Fibroblast of mammary gland (primary cell): Measurements from ENCODE around the gene TBX20.
"Not testable (repeated sequence)": the region's sequence is repeated elsewhere in the genome, so short reads cannot be mapped to it uniquely, and the experiment has no call there.

Source experiments
- DNase-seq: peaks from one replicate; pipeline ENCODE4 v3.0.0-alpha.2; 2010; ENCODE audit warnings: low read depth
- H3K4me3 ChIP-seq: 2 replicates; pipeline ENCODE4 v1.5.1; 2011; ENCODE audit warnings: low read depth, mild to moderate bottlenecking, low read length, moderate library complexity; ENCODE audit not compliant: control insufficient read depth
- CTCF ChIP-seq: conservative IDR thresholded peaks from 2 replicates; pipeline ENCODE4 v1.5.1; 2011; ENCODE audit warnings: low read depth, low read length, inconsistent platforms; ENCODE audit not compliant: control insufficient read depth, insufficient read depth

The TBX20 gene

DNA sequence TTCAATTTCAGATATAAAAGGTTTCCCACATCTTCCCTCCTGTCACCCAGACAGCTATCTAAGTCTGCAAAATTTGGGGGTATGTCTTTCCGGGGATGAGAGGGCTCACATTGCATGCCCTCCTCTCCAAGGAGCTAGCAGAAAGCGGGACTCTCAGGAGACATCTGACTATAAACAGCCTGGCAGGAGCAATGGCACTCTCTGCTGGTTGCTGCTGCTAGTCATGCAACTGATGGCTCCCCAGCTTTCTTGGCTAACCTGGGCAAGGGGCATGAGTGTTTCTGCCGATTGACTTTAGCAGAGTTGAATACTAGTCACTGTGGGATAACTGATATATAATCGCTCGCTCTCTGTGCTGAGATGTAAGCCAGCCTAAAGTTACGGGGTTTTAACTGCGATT lies 12.0 kb downstream of the TBX20 start:
- no peak for TF ChIP-seq CTCF
- no peak for DNase-seq
- H3K4me3 ChIP-seq, result no peak overlapping the region

DNA sequence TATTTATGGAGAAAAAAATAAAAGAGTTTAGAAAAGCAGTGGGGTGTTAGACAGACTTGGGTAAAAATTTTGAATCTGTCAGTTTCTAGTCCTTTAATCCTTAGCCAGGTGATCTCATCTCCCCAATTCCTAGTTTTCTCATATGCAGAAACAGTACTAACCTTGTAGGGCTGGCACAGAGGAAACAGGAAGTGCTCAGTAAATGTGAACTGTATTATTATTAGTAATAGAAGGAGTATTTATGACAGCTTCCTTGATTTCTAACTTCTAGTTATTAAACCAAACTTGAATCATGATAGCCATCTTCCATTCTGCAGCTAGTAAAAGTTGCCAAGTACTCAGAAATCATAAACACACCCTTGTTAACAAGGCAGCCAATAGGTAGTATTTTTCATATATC lies 12.5 kb downstream of the TBX20 start:
- DNase-seq, result no peak
- no peak for TF ChIP-seq CTCF
- H3K4me3 ChIP-seq, result no peak overlapping the region

DNA sequence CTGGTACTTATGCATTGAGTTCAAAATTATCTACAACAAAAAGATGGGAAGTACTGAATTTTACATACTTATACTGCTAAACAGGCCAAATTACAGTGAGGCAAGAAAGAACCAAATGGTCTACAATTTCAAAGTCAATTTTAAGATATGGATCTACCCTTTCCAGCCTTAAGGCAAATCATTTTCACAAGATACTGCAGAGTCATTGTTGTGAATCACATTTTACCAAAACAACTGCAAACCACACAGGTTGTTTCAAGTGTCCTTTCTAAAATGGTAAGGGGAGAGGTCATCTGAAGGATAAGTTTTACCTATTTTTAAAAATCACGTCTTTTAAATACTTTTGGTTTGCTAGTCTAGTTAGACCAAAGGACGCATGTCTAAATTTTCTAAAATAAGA lies 12.9 kb downstream of the TBX20 start:
- not testable (repeated sequence) for H3K4me3 ChIP-seq, DNase-seq

GRCh38 chr7:35238456-35238855 lies 15.4 kb downstream of the TBX20 start:
- H3K4me3 ChIP-seq, DNase-seq: not testable (repeated sequence)

- no peak for TF ChIP-seq CTCF
- DNase-seq, result no peak
- H3K4me3 ChIP-seq, result no peak overlapping the region
Observed at GRCh38 chr7:35232994-35233393, 20.9 kb downstream of the TBX20 start.

- not testable (repeated sequence) for H3K4me3 ChIP-seq, DNase-seq
Observed at GRCh38 chr7:35231221-35231620, 22.7 kb downstream of the TBX20 start.

GRCh38 chr7:35229116-35229780 lies 24.7 kb downstream of the TBX20 start:
- not testable (repeated sequence) for DNase-seq, H3K4me3 ChIP-seq

DNA sequence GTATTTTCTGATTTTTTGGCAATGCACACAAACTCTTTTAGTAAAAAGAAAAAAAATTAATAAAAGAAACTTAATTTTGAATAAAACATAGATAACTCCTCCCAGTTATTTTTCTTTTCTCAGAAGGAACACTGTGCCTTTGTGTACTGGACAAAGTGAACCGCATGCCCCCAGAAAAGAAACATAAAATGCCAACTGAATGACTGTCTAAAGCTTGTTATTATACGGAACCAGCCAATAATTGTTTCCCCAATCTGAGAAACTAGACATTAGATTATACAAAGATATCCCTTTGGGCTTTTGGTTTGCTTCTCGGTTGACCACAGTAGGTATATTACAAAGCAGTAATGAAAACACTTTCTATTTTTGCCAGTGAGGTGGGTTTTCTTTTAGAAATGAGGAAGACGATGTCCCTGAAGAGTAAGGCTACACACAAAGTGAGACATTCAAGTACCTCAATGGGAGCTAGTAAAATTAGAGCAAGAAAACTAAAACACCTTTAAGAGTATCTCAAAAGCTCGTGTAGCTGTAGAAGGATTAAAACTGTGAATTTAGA lies 25.3 kb downstream of the TBX20 start:
- H3K4me3 ChIP-seq, DNase-seq: not testable (repeated sequence)

- DNase-seq, result peak; percentile 1
- not testable (repeated sequence) for H3K4me3 ChIP-seq
Observed at GRCh38 chr7:35227438-35227837, 26.5 kb downstream of the TBX20 start.

- not testable (repeated sequence) for H3K4me3 ChIP-seq, DNase-seq
Observed at GRCh38 chr7:35222445-35222844, 31.5 kb downstream of the TBX20 start.

GRCh38 chr7:35220176-35220575 lies 33.7 kb downstream of the TBX20 start:
- DNase-seq, H3K4me3 ChIP-seq: not testable (repeated sequence)

DNA sequence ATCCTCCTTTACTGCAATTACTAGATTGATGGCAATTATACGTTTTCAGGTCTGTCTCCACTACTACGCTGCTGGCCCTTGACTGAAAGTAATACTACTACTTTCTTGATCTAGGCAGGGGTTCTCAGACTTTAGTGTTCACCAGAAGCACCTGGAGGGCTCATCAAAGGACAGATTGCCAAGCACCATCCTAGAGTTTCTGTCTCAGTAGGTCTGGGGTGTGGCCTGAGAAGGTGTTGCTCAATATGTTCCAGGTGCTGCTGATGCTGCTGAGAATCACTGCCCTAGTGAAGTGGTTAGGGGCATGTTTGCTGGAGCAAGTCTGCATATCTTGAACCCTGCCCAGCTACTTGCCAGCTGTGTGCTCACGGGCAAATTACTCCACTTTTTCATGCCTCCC lies 37.9 kb downstream of the TBX20 start:
- not testable (repeated sequence) for H3K4me3 ChIP-seq, DNase-seq

DNA sequence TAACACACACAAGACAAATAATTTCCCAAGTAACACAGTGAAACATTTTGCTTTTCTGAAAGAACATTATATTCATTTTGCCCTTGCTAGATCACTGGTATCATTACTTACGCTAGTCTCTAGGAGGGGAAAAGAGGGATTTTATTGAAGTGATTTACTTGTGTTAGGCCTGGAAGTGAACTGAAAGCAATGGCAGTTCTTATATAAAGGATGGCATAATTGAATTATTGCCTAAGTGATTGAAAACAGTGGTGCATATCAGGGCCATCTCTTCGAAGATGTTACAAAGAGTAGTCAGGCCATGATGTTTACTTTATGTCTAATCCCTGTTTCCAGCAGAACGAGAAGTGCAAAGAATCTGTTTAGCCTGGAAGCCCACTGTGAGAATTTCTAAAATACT lies 38.8 kb downstream of the TBX20 start:
- DNase-seq, H3K4me3 ChIP-seq: not testable (repeated sequence)

DNA sequence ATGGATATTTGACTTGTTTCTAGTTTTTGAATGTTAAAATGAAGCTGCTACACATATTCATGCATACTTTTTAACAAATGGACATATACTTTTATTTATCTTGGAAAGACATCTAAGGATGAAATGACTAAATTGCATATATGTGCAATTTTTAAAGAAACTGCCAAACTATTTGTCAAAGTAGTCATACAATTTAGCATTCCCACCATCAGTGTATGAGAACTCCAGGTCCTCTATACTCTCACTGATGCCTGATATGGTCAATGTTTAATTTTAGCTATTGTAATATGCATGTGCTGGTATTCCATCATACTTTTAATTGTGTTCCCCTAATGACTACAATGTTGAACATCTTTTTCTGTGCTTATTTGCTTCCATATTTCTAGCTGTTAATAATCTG lies 47.0 kb downstream of the TBX20 start:
- not testable (repeated sequence) for DNase-seq, H3K4me3 ChIP-seq

DNA sequence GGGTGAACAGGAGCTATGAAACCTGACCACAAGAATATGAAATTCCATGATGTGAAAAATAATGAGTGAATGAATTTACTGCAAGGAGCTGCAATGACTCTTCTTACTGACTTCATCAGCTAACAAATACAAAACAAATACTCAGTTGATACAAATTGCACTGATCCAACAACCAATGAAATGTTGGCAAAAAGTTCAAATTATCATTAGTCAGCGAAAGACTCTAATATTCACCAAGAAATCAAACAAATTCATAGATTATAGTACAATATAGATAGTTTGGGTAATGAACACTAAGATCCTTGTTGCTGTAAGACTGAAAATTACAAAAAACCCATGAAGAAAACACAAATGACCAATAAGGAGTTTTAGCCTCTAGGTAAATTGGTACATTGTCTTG lies 49.0 kb downstream of the TBX20 start:
- H3K4me3 ChIP-seq, DNase-seq: not testable (repeated sequence)

GRCh38 chr7:35204031-35204430 lies 49.9 kb downstream of the TBX20 start:
- not testable (repeated sequence) for H3K4me3 ChIP-seq, DNase-seq
